HepG2 (cell line): Measurements from ENCODE around the gene NAB2. TPM values are rescaled to one million over a fixed set of nuclear protein-coding genes. Genes with fewer than 3 reads are reported as not detected.

Source experiments
- CBFB ChIP-seq: sonication (generic); formaldehyde crosslinking; IDR thresholded peaks from 2 replicates; pipeline ENCODE4 v1.4.0; 2020; ENCODE audit warnings: missing genetic modification reagents
- EHMT2 ChIP-seq: fragments of 200-600 bp; sonication (generic); IDR thresholded peaks from 2 replicates; pipeline ENCODE4 v1.7.0; 2017; ENCODE audit warnings: antibody characterized with exemption, low read depth, low read length, borderline replicate concordance
- ESRRA ChIP-seq: sonication (generic); formaldehyde crosslinking; IDR thresholded peaks from 2 replicates; pipeline ENCODE4 v1.5.1; 2020; ENCODE audit warnings: mild to moderate bottlenecking, low read depth, missing genetic modification reagents
- ETV6 ChIP-seq: sonication (generic); formaldehyde crosslinking; conservative IDR thresholded peaks from 2 replicates; pipeline ENCODE4 v1.4.0; 2020; ENCODE audit warnings: missing genetic modification reagents
- HINFP ChIP-seq: sonication (generic); formaldehyde crosslinking; IDR thresholded peaks from 2 replicates; pipeline ENCODE4 v1.4.0; 2020; ENCODE audit warnings: low read depth, mild to moderate bottlenecking, missing genetic modification reagents
- KAT2B ChIP-seq: fragments of 150-350 bp; IDR thresholded peaks from 2 replicates; pipeline ENCODE4 v1.6.1; 2014; ENCODE audit warnings: low read depth, low read length, borderline replicate concordance
- KMT2B ChIP-seq: IDR thresholded peaks from 2 replicates; pipeline ENCODE4 v1.6.1; 2016; ENCODE audit warnings: missing genetic modification reagents, missing compliant biosample characterization
- MAZ ChIP-seq, 2 experiments: sonication (generic) in 1 of 2; formaldehyde crosslinking in 1 of 2; IDR thresholded peaks; 2 replicates each; pipeline versions ENCODE4 v1.5.0 to v1.6.1; 2012 to 2020; ENCODE audit warnings: low read depth in 2 of 2, mild to moderate bottlenecking in 2 of 2, borderline replicate concordance in 1 of 2, improper control_type of control experiment in 1 of 2, low read length in 1 of 2, missing genetic modification reagents in 1 of 2, moderate library complexity in 1 of 2
- NFE2L1 ChIP-seq: sonication (generic); formaldehyde crosslinking; IDR thresholded peaks from 2 replicates; pipeline ENCODE4 v1.4.0; 2020; ENCODE audit warnings: missing genetic modification reagents, mild to moderate bottlenecking, borderline replicate concordance
- NFIC ChIP-seq: IDR thresholded peaks from 2 replicates; pipeline ENCODE4 v1.6.1; 2012; ENCODE audit warnings: mild to moderate bottlenecking, low read length, inconsistent platforms
- PRPF4 ChIP-seq: fragments of 200-400 bp; formaldehyde crosslinking; IDR thresholded peaks from 2 replicates; pipeline ENCODE4 v1.6.1; 2016; ENCODE audit warnings: low read length, low read depth; ENCODE audit not compliant: poor library complexity, severe bottlenecking
- RAD51 ChIP-seq: fragments of 450-650 bp; IDR thresholded peaks from 2 replicates; pipeline ENCODE4 v1.6.1; 2016; ENCODE audit warnings: borderline replicate concordance
- RELA ChIP-seq: sonication (generic); formaldehyde crosslinking; IDR thresholded peaks from 2 replicates; pipeline ENCODE4 v1.4.0; 2020; ENCODE audit warnings: missing genetic modification reagents
- SALL1 ChIP-seq: sonication (generic); formaldehyde crosslinking; IDR thresholded peaks from 2 replicates; pipeline ENCODE4 v1.8.0; 2022; ENCODE audit warnings: mild to moderate bottlenecking, missing genetic modification reagents
- SMC3 ChIP-seq: IDR thresholded peaks from 2 replicates; pipeline ENCODE4 v1.6.1; 2011; ENCODE audit warnings: low read length, improper control_type of control experiment
- SRSF4 ChIP-seq: fragments of 200-400 bp; formaldehyde crosslinking; IDR thresholded peaks from one replicate; pipeline ENCODE4 v1.6.1; 2018; ENCODE audit warnings: mild to moderate bottlenecking, low read depth, low read length, moderate library complexity; ENCODE audit not compliant: poor library complexity, severe bottlenecking
- STAT5B ChIP-seq: sonication (generic); formaldehyde crosslinking; IDR thresholded peaks from 2 replicates; pipeline ENCODE4 v1.4.0; 2020; ENCODE audit warnings: missing genetic modification reagents
- TEAD3 ChIP-seq: optimal IDR thresholded peaks from 2 replicates; pipeline ENCODE3; 2016; ENCODE audit warnings: borderline replicate concordance
- ZC3H4 ChIP-seq: sonication (generic); formaldehyde crosslinking; IDR thresholded peaks from 2 replicates; pipeline ENCODE4 v1.4.0; 2020; ENCODE audit warnings: missing genetic modification reagents, borderline replicate concordance
- ZFX ChIP-seq: sonication (generic); formaldehyde crosslinking; IDR thresholded peaks from 2 replicates; pipeline ENCODE4 v1.4.0; 2020; ENCODE audit warnings: mild to moderate bottlenecking, low read depth, missing genetic modification reagents, moderate library complexity
- ZNF180 ChIP-seq: sonication (generic); formaldehyde crosslinking; IDR thresholded peaks from 2 replicates; pipeline ENCODE4 v1.4.0; 2020; ENCODE audit warnings: low read depth, missing genetic modification reagents, borderline replicate concordance
- ZNF737 ChIP-seq: sonication (generic); formaldehyde crosslinking; IDR thresholded peaks from 2 replicates; pipeline ENCODE4 v1.5.0; 2020; ENCODE audit warnings: missing genetic modification reagents, mild to moderate bottlenecking, borderline replicate concordance
- ZNF776 ChIP-seq: sonication (generic); formaldehyde crosslinking; IDR thresholded peaks from 2 replicates; pipeline ENCODE4 v1.4.0; 2020; ENCODE audit warnings: mild to moderate bottlenecking, missing genetic modification reagents
- ZSCAN22 ChIP-seq: sonication (generic); formaldehyde crosslinking; IDR thresholded peaks from 2 replicates; pipeline ENCODE4 v1.4.0; 2020; ENCODE audit warnings: mild to moderate bottlenecking, missing genetic modification reagents
- polyA plus RNA-seq, 8 experiments: library from polyadenylated mRNA; depleted of rRNA in 3 of 8; stranded (reverse) in 7 of 8; unstranded in 1 of 8; fragments of >200 nt; fragmentation: Illumina TruSeq in 4 of 8; extraction: Trizol in 4 of 8; gene quantifications; 2 replicates each; pipeline versions ENCODE4 v1.2.1 to v1.2.3, GENCODE V29; 2011 to 2016; ENCODE audit warnings: low read depth in 4 of 8, missing spikeins in 1 of 8, mixed read lengths in 1 of 8; ENCODE audit not compliant: insufficient read depth in 1 of 8
- total RNA-seq, 5 experiments: library from RNA; depleted of rRNA; stranded (reverse); fragments of >200 nt; fragmentation: Illumina TruSeq; extraction: Trizol; gene quantifications; 2 replicates each; pipeline ENCODE4 v1.2.3, GENCODE V29; 2016; ENCODE audit warnings: low read depth in 1 of 5
- TF ChIP-seq, protein P1 (sequence below): sonication (generic); formaldehyde crosslinking; IDR thresholded peaks from 2 replicates; pipeline ENCODE4 v1.5.0; 2020; ENCODE audit warnings: mild to moderate bottlenecking, missing genetic modification reagents
- TF ChIP-seq, protein P2 (sequence below): IDR thresholded peaks from 2 replicates; pipeline ENCODE4 v1.6.1; 2016; ENCODE audit warnings: low read depth, borderline replicate concordance
- TF ChIP-seq, protein P3 (sequence below): sonication (generic); formaldehyde crosslinking; IDR thresholded peaks from 2 replicates; pipeline ENCODE4 v1.4.0; 2020; ENCODE audit warnings: missing genetic modification reagents

Gene NAB2
- total and polyA plus RNA-seq, 2 of the 13 experiments (the other 11 are each of a cell fraction or from before 2014, with no cell fraction given): 11.7 to 12.9 TPM

DNA sequence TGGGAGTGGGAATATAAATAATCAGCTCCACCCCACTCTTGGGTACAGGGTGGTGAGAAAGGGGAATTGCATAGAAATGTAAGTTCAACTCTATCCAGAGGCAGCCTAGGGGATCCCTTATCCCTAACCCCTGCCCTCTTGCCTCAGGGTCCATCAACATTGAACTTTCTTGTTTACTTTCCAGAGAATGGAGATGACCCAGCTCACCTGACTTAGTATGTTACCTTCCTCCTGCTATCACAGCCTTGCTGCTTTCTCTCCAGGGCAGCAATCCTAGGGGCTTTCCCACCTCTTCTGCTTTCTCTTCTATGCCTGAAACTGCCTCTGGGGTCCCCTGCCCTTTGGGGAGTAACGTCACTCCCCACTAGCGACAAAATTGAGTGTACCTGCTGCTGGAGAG, 42.0 kb downstream of the NAB2 start (continued):
- TF ChIP-seq SRSF4: no peak
- TF ChIP-seq ETV6: no peak
- no peak for TF ChIP-seq ZNF776 (CRISPR knock-in tag)
- TF ChIP-seq NFE2L1 (CRISPR knock-in tag): no peak
- TF ChIP-seq ZNF737 (CRISPR knock-in tag): no peak
- no peak for TF ChIP-seq ZFX (CRISPR knock-in tag)
- no peak for TF ChIP-seq SMC3
- TF ChIP-seq CBFB (CRISPR knock-in tag): no peak
- no peak for TF ChIP-seq EHMT2
- no peak for TF ChIP-seq STAT5B (CRISPR knock-in tag)
- no peak for TF ChIP-seq ZSCAN22 (CRISPR knock-in tag)
- TF ChIP-seq ZNF180: no peak
- TF ChIP-seq SALL1 (CRISPR knock-in tag): peak; percentile 32
- TF ChIP-seq HINFP (CRISPR knock-in tag): no peak
- TF ChIP-seq PRPF4: no peak
- no peak for TF ChIP-seq KMT2B (CRISPR knock-in tag)
- TF ChIP-seq, protein P1, sequence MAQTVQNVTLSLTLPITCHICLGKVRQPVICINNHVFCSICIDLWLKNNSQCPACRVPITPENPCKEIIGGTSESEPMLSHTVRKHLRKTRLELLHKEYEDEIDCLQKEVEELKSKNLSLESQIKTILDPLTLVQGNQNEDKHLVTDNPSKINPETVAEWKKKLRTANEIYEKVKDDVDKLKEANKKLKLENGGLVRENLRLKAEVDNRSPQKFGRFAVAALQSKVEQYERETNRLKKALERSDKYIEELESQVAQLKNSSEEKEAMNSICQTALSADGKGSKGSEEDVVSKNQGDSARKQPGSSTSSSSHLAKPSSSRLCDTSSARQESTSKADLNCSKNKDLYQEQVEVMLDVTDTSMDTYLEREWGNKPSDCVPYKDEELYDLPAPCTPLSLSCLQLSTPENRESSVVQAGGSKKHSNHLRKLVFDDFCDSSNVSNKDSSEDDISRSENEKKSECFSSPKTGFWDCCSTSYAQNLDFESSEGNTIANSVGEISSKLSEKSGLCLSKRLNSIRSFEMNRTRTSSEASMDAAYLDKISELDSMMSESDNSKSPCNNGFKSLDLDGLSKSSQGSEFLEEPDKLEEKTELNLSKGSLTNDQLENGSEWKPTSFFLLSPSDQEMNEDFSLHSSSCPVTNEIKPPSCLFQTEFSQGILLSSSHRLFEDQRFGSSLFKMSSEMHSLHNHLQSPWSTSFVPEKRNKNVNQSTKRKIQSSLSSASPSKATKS: no peak
- peak; percentile 64 for TF ChIP-seq TEAD3
- TF ChIP-seq RAD51: no peak
- no peak for TF ChIP-seq MAZ (IDR thresholded peaks at IDR 0.05; ENCODE audit: borderline replicate concordance, low read depth, low read length)
- TF ChIP-seq MAZ (CRISPR knock-in tag; IDR thresholded peaks at IDR 0.05; ENCODE audit: low read depth): no peak
- TF ChIP-seq, protein P2, sequence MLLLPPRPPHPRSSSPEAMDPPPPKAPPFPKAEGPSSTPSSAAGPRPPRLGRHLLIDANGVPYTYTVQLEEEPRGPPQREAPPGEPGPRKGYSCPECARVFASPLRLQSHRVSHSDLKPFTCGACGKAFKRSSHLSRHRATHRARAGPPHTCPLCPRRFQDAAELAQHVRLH: no peak
- TF ChIP-seq, protein P3, sequence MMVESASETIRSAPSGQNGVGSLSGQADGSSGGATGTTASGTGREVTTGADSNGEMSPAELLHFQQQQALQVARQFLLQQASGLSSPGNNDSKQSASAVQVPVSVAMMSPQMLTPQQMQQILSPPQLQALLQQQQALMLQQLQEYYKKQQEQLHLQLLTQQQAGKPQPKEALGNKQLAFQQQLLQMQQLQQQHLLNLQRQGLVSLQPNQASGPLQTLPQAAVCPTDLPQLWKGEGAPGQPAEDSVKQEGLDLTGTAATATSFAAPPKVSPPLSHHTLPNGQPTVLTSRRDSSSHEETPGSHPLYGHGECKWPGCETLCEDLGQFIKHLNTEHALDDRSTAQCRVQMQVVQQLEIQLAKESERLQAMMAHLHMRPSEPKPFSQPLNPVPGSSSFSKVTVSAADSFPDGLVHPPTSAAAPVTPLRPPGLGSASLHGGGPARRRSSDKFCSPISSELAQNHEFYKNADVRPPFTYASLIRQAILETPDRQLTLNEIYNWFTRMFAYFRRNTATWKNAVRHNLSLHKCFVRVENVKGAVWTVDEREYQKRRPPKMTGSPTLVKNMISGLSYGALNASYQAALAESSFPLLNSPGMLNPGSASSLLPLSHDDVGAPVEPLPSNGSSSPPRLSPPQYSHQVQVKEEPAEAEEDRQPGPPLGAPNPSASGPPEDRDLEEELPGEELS: peak; percentile 61; the same call in 1 of the 2 replicates
- peak; percentile 77 for TF ChIP-seq ESRRA (CRISPR knock-in tag)
- no peak for TF ChIP-seq RELA (CRISPR knock-in tag)
- TF ChIP-seq NFIC: no peak
- no peak for TF ChIP-seq ZC3H4 (CRISPR knock-in tag)
- no peak for TF ChIP-seq KAT2B
